OCI-M2 (cell line): ENCODE measurements around the gene FCHSD2.

Experiments used
- DNase-seq: peaks from one replicate; lab custom pipeline; 2025; ENCODE audit not compliant: unreplicated experiment; lab: John Stamatoyannopoulos, UW

FCHSD2 gene

DNA sequence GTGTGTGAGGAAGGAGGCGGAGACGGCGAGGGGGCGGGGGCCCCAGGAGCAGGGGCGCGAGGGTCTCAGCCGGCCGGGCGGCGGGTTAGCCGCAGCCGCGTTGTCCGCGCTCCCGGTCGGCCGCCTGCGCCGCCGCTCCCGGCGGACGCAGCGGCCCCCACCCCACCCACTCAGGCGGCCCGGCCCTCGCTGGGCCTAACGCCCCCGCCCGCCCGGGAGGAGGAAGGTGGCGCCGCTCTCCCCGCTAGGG, at the start of gene FCHSD2:
FCHSD2 (minus strand) TSS at position 191 of the 250 bp plus-strand sequence. CDS start 441 bp downstream, outside the sequence.
- no peak for DNase-seq

DNA sequence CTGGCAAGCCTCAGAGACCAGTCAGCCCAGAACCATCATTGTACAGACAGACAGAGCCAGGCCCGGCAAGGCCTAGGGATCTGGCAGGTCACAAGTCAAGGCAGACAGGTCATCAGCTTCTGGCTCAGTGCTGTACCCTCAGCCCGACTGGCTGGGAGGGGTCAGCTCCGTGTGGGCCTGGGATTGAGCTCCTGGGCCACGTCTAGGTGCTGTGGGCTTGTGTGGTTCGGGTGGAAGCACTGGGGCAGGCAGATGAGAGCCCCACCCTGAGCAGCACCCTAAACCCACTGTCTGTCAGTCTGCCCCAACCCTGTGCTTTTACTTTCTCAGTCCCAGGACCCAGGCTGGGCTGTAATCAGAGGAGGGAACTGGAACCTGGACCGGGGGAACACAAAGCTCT, 49.0 kb upstream of the FCHSD2 start:
- DNase-seq = no peak

DNA sequence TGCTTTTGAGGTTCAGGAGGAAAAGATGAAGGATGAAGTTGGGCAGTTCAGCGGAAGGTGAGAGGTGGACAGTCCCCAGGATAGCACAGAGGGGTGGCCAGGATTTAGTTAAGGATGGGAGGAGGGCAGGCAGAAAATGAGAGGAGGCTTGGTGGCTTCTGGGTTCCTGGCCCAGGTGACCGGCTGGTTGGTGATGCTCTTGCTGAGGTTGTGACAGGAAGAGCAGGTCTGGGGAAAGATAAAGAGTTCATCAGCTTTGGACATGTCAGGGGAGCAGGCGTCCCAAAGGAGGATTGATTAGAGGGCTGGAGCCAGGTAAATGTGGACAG, 48.4 kb upstream of the FCHSD2 start:
- no peak for DNase-seq

DNA sequence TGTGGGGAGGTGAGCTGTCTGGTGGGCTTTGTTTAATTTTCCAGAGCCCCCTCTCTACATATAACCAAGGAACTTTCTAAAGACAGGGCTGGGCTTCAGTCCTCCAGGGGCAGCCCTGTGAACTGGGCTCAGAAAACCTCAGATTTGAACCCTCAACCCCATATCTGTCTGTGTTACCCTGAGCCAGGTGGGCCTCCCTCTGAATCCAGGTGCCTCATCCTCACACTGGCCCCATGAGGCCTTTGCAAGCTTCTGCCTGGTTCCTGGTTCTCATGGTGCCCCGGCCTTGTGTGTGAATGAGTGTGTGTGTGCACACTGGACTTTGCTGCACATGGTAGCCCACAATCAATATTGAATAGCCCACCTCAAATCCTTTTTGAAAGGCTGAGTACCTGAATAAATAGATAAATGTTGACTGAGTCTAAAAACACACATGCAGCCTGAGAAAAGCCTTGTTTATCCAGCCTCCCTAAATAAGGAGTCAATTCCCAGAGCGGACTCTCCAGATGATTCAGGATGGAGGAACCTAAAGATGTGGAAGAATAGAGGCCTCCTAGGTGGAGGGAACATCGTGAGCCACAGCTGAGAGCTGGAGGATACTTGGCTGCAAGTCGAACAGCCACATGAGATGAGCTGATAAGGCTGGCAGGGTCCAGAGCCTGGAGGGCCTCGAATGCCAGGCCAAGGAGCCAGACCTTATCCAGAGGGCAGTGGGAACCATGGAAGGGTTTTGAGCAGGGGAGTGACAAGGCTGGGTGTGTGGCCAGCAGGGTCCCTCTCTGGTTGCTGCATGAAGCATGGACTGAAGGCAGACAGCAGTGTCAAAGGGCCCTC, 47.8 kb upstream of the FCHSD2 start:
- no peak for DNase-seq

DNA sequence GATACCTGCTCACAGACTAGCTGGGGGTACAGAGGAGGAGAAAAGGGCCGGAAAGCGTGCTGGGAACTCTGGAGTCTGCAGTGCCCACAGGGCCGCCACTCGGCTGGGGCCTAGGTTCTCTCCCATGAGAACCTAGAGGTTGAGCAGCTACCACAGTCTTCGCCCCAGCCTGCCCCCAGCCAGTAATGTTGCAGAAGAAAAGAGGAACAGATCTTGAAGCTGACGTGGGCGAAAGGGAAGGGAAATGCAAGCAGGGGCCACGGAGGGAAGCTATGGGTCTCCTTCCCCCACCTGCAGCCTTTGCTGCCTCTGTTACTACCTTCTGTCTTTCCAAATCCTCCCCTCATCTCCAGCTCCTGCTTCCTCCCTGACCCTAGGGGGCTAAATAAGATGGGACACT, 47.2 kb upstream of the FCHSD2 start:
- no peak for DNase-seq

DNA sequence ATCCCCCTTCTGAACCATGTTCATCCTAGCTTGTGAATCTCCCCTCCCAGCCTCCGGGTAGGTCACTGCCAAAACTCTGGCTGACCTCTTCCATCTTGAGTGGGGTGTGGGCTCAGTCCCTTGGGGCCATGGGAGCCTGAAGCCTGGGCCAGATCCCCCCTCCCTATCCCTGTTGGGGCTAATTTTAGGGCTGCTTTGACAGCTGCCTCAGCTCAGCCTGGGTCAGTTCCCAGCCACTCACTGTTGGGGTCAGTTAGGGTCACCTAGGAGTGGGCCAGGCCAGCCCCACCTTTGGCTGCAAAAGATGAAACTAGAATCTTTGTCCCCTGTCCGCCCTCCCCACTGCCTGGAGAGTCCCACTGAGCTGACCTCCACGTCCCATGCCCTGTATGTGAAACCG, 46.2 kb upstream of the FCHSD2 start:
- DNase-seq = no peak

DNA sequence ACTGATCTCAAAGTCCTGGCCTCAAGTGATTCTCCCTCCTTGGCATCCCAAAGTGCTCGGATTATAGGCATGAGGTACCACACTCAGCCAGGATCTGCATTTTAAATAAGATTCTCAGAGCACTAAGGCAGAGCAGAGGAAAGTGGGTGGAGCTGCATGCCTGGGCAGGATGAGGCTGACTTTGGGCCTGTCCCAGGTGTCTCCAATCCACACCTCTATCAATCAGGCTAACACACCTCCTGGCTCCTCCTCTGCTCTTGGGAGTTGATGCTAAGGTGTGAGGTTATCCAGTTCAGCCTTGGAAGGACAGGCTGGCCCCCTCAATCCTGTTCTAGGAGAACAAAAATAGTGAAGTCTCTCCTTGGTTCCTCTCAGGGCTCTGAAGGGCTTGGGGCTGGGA, 45.7 kb upstream of the FCHSD2 start:
- DNase-seq = no peak

DNA sequence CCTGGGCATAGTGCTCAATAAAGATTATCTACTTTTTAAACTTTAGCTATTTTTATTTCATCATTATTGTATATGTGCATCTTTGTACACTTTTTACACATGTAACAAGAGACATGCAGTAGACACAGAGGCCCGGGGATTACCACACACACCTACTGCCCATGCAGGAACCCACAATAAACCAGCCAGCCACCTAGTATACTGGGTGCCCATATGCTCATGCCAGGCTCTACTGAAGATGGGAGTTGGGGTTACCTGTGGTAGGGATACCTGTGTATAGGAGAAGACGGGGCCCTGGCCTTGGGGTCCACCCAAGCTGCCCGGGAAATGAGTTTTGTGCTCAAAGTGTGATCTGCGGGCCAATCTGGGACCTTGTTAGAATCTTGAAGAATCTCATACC, 44.8 kb upstream of the FCHSD2 start:
- DNase-seq = no peak

DNA sequence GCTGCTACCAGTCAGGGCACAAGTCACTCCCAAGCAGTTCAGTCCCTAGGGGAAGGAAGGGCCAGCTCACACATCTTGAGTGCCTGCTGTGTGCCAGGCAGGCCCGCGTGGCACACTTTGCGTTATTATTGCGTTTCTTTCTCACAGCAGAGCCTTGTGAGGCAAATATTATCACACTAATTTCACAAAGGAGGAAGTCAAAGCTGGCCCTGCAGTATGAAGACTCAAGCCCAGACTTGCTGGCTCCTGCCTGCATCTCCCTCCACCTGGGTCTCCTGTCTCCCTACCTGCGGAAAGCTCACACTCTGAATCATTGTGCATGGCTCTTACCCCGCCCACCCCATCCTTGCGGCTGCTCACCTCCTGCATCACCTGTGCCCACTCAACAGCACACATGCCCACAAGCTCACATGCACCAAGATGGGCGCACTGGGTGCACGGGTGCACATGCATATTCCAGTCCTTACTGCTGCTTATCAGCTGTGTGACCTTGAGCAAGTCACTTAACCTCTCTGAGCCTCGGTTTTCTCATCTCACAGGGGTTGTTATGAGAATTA, 44.3 kb upstream of the FCHSD2 start:
- no peak for DNase-seq

DNA sequence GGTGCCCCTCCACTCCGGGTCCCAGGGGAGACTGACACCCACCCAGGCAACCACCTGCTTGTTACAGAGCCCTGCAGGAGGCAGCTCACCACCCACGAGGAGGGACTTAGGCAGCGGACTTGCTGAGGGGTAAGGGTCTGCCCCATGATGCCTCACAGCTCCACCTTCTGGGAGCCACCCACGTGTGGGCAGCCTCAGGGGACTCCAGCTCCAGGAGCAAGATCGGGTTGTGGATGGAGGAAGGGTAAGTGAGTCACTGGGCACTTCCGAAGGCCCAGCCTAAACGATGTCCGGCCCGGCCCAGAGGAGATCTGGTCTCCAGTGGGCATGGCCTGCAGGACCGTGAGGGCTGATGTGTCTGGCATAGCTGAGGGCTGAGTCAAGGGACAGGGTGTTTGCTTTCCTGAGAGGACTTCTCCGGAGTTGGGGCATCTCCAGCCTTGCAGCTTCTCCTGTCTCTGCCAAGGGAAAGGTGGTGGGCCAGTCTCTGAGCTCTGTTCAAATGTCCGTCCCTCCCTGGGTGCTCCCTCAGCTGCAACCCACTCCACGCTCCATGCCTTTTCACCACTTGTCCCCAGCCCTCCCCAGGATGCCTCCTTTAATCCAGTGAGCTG, 43.7 kb upstream of the FCHSD2 start:
- no peak for DNase-seq

DNA sequence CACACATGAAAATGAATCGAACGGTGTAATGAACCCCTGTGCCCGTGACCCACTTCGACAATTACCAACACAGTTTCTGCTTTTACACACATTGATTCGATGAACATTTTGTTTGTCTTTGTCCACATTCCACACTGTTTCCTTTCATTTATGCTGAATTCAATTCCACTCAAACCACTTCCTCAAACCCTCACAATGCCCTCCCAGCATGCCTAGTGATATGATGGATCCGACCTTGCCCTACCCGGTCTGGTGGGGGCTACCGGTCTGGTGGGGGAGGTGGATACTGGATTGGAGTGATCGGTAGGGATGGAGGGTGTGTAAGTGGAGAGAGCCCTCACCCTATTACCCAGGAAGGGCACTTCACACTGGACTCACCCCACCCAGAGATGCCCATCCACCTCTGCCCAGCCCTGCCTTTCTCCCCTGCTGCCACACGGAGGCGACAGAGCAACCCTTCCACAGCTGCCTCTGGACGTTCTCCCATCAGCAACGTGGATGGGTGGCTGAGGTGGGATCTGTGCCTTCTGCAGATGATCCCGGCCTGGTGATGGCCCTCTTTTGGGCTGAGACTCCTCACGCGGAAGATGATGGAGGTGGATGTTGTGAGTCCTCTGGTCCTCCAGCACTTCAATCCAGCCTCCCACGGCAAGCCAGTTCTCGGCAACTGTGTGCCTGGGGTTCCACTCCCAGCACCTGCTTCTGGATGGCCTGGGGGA, 43.0 kb upstream of the FCHSD2 start:
- DNase-seq = no peak

DNA sequence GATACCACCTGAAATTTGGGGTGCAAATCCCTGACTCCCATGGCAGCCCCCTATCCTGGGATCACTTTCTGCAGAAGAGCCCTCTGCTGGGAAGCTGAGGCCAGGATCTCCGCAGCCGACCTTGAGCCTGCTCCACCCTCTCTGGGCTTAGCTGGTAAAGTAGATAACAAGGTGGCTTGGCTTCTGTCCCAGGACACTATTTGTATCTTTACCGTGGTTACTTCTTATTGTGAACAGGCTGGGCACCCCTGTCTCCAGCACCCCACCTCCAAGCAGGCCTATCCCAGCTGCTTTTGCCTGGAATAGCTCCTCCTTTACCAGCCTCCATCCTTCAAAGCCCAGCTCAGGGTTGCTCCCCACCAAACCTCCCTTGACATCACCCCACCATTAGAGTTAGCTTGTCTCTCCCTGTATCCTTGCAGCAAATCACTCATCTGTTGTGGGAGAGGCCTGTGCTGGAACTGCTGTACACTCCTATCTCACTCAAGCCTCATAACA, 40.8 kb upstream of the FCHSD2 start:
- no peak for DNase-seq

DNA sequence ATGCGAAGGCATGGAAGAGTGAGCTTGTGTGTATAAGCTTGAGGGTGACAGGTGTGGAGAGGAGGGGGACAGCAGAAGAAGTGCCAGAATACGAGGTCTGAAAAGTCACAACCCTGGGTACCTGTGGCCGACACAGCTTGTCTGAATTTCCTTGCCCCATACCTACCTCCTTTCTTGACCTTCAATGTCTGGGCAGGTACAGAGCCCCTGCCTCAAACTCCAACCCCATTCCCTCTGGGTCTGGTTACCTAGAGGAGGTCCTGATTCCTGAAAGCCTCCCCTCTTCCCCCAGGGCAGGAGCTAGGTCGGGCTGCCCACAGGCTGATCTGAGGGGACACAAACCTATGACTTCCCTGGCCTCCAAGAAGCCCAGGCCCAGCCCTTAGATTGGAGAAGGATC, 36.6 kb upstream of the FCHSD2 start:
- DNase-seq = no peak

DNA sequence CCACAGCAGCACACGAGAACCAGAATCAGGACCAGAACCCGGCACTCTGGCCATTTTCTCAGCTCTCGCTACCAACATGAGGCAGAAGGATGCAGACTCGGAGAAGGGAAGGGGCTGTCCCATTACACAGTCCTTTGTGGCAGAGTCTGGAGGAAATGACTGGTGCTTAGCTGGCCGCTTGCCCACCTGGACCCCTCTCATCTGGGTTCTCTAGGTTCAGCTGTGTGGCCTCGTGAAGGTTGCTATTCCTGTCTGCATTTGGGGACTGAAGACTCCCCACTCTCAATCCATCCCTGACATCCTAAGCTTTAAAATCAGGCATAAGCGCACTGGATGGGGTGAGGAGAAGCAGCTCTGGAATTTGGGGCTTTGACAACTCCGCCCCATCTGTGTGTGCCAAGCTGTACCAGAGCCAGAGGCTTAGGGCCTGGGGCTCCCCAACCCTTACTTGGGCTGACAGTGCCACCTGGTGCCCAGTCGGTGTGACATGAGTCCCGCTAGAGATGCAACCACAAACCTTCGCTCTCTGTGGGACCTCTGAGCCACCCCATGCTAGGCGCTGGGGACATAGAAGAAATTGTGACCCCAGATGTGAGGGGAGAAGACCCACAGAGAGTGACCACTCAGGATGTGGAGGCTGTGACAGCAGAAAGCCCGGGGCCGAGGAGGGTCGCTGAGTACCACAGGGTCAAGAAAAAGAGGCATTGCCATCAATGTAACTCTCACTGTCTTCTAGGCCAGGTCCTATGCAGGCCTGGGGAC, 35.8 kb upstream of the FCHSD2 start:
- DNase-seq = no peak

DNA sequence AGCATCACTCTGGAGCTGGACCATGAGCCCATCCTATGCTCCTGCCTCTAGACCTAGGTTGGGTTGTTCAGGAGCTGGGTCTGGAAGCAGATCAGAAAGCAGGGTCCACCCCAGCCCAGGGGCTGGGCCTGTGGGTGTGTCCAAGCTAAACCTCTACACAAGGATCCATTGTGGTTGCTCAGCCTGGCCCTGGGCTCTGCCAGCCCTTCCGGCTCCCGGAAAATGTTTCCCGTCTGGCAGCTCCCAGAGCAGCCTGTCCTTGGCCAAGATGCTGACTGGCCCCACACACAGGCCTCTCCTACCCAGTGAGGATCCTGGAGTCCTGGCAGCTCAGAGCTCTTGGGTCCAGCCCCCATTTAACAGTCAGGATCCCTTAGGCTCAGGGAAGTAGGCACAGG, 35.3 kb upstream of the FCHSD2 start:
- DNase-seq = no peak

DNA sequence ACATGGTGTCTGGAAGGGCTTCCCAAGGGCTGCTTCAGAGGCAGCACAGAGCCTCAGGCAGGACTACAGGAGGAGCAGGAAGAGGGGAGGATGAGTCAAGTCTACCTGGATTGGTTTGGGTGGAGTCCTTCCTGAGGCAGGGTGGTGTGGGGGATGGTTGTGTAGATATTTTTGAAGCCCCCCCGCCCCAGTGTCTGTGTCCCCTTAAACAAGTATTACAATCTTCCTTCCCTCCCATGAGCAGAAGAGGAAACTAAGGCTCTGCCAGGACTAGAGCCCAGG, 34.7 kb upstream of the FCHSD2 start:
- no peak for DNase-seq

DNA sequence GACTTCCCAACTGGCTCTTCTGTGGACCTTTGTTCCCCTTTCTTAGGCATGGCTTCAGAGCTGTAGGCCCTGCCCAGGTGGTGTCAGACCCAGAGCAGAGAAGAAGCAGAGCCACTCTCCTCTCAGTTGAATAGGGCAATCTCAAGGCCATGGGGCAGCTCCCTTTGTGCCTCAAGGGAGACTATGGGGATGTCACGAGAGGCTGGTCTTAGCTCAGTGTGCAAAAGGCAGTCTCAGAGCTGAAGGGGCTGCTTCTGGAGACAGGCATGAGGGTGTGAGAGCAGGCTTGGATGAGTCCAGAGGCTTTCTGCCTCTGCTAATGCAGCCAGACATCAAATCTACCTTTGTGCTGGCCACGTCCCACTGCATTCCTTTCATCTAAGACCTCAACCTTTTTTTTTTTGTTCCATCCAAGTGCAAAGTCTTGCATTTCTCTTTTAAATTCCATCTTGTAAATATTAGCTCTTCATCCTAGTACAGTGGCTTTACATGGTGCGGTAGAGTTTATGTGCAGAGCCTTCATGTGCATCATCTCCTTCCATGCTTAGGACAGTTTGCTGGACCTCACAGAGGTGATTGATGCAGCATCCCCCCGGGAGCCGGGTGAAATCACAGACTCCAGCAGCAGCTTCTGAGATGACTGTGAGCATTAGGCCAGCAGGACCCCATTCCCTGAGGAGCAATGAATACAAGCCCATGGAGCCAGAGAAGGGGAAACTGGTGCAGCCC, 34.2 kb upstream of the FCHSD2 start:
- DNase-seq = no peak

DNA sequence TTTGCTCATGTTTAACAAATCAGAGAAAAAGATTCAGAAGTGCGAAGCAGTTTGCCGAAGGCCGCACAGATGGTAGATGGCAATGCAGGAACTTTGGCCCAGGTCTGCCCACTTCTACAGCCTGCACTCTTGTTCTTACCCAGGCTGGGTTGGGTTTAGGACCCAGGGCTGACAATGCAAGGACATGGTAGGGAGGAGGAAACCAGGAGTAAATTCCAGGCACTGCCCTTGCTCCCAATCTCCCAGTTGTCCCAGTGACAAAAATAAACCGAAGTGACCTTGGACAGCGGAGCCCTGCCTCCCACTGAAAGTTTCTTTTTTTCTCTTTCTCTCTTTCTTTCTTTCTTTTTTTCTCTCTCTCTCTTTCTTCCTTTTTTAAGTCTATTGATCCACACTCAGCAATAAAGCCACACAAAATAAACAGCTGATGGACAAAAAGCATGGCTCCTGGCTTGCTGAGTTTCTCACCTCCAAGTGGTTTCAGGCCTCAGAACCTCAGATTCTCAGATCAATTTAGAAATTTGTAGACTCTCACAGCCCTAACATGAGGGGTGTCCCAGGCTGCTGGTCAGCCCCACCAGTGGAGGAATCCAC, 33.5 kb upstream of the FCHSD2 start:
- DNase-seq = no peak

DNA sequence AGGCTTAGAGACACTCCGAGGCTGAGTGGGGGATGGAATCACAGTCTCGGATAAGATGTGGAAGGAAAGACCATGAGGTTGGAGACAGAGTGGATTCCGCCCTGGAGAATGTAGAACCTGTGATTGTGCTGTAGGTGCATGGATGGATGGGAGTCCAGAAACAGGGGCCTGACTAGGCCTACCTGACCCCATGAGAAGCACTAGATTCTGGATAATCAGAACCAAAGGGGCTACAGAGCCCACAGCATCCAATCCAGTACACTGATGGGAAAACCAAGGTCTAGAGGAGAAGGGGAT, 32.3 kb upstream of the FCHSD2 start:
- no peak for DNase-seq

DNA sequence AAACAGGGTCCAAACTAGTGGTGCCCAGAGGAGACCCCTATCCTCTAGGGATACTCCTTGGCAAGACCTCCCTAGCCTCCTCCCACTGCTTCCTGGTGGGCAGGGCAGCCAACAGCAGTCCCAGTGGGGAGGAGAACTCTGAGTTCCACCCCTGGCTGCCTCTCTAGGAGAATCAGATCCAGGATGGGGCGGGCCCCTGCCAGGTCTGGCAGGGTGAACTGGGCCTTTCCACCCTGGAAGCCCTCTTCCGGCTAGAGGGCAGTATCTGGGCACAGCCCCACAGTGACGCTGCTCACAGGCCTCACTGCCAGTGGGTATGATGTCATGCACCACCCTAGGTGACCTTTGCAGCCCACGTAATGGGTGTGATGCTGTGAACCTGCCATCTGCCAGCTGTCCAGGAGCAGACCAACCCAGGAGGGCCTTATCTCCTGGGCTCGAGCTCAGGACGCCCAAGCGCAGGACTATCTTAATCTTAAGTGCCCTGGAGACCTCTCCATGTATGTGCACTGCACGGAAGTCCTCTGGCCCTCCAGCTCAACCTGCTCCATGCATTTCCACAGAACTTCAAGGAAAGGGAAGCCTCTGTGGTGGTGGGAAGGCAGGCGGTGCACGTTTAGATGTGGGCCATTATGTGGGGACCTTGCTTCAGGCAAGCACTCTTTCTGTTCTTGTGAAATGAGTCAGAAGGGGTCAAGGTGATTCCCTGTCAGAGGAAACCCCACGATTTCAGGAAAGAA, 31.8 kb upstream of the FCHSD2 start:
- no peak for DNase-seq
